ENCODE data around the gene MXRA7.

MXRA7 gene

GRCh38 chr17:76674600-76674999 lies 36.2 kb downstream of the MXRA7 start:
- DNase-seq = no peak

GRCh38 chr17:76673729-76674128 lies 37.0 kb downstream of the MXRA7 start:
- DNase-seq = no peak

GRCh38 chr17:76672892-76673291 lies 37.9 kb downstream of the MXRA7 start:
- no peak for DNase-seq

GRCh38 chr17:76672270-76672851 lies 38.4 kb downstream of the MXRA7 start:
- DNase-seq = no peak

GRCh38 chr17:76671912-76672262 lies 38.9 kb downstream of the MXRA7 start:
- DNase-seq = no peak

GRCh38 chr17:76671123-76671911 lies 39.4 kb downstream of the MXRA7 start:
- DNase-seq = peak; percentile 98

- no peak for DNase-seq
Observed at GRCh38 chr17:76670718-76671122, 40.0 kb downstream of the MXRA7 start.

- DNase-seq = no peak
Observed at GRCh38 chr17:76670020-76670717, 40.6 kb downstream of the MXRA7 start.

GRCh38 chr17:76667786-76668453 lies 42.8 kb downstream of the MXRA7 start:
- DNase-seq = no peak

- DNase-seq = no peak
Observed at GRCh38 chr17:76667491-76667755, 43.3 kb downstream of the MXRA7 start.

GRCh38 chr17:76660656-76661042 lies 50.1 kb downstream of the MXRA7 start:
- DNase-seq = no peak

GRCh38 chr17:76659928-76660655 lies 50.7 kb downstream of the MXRA7 start:
- peak; percentile 43 for DNase-seq

GRCh38 chr17:76658242-76658662 lies 52.5 kb downstream of the MXRA7 start:
- DNase-seq = no peak

- DNase-seq = no peak
Observed at GRCh38 chr17:76657505-76658241, 53.1 kb downstream of the MXRA7 start.

- no peak for DNase-seq
Observed at GRCh38 chr17:76654408-76654807, 56.4 kb downstream of the MXRA7 start.

GRCh38 chr17:76650504-76650903 lies 60.3 kb downstream of the MXRA7 start:
- DNase-seq = no peak

- no peak for DNase-seq
Observed at GRCh38 chr17:76646712-76647111, 64.1 kb downstream of the MXRA7 start.

GRCh38 chr17:76645481-76645880 lies 65.3 kb downstream of the MXRA7 start:
- no peak for DNase-seq

- DNase-seq = no peak
Observed at GRCh38 chr17:76644995-76645394, 65.8 kb downstream of the MXRA7 start.

- no peak for DNase-seq
Observed at GRCh38 chr17:76643553-76644148, 67.1 kb downstream of the MXRA7 start, which contains the start of gene ST6GALNAC1. Gene ST6GALNAC1 (minus strand): TSS chr17:76643757. CDS start chr17:76643638, 119 bp downstream.

GRCh38 chr17:76642994-76643393 lies 67.8 kb downstream of the MXRA7 start:
- DNase-seq = no peak

GRCh38 chr17:76642032-76642561 lies 68.7 kb downstream of the MXRA7 start:
- no peak for DNase-seq

All from activated CD8-positive, alpha-beta memory T cell treated with anti-CD3 and anti-CD28 coated beads, Interleukin-2, amount 50 U/mL, for 48 hours (primary cell).